Liver (tissue), 9 donors: ENCODE results near the gene TMTC2. TPM values are rescaled to one million over a fixed set of nuclear protein-coding genes. Genes with fewer than 3 reads are reported as not detected.

ENCODE experiments used
- DNase-seq: peaks from one replicate; pipeline ENCODE4 v3.0.0-alpha.2; 2017; ENCODE audit warnings: low spot score
- H3K27ac ChIP-seq, 2 donors: one replicate each; pipeline ENCODE4 v1.7.0; 2013; ENCODE audit warnings: inconsistent platforms in 2 of 2, low read length in 2 of 2, control low read depth in 1 of 2, low read depth in 1 of 2, mild to moderate bottlenecking in 1 of 2
- H3K27me3 ChIP-seq, 4 donors: one replicate each; pipeline versions ENCODE4 v1.6.1 to v1.7.0; 2013; ENCODE audit warnings: low read length in 3 of 4, inconsistent platforms in 1 of 4, mild to moderate bottlenecking in 1 of 4, moderate library complexity in 1 of 4; ENCODE audit not compliant: control insufficient read depth in 4 of 4, insufficient read depth in 4 of 4
- H3K36me3 ChIP-seq, 4 donors: one replicate each; pipeline versions ENCODE4 v1.6.1 to v1.7.0; 2013; ENCODE audit warnings: low read length in 3 of 4, mild to moderate bottlenecking in 3 of 4, low read depth in 1 of 4, moderate library complexity in 1 of 4; ENCODE audit not compliant: control insufficient read depth in 4 of 4, insufficient read depth in 3 of 4
- H3K4me1 ChIP-seq, 4 donors: one replicate each; pipeline versions ENCODE4 v1.6.1 to v1.7.0; 2013; ENCODE audit warnings: low read length in 3 of 4, mild to moderate bottlenecking in 3 of 4, moderate library complexity in 1 of 4; ENCODE audit not compliant: control insufficient read depth in 4 of 4, insufficient read depth in 4 of 4
- H3K4me3 ChIP-seq, 3 donors: one replicate each; pipeline versions ENCODE4 v1.6.1 to v1.7.0; 2013; ENCODE audit warnings: low read length in 3 of 3, control low read depth in 1 of 3, low read depth in 1 of 3, mild to moderate bottlenecking in 1 of 3
- H3K9ac ChIP-seq, 2 donors: one replicate each; pipeline ENCODE4 v1.7.0; 2013; ENCODE audit warnings: low read length in 2 of 2, mild to moderate bottlenecking in 2 of 2, moderate library complexity in 2 of 2, control low read depth in 1 of 2, low read depth in 1 of 2
- H3K9me3 ChIP-seq, 4 donors: one replicate each; pipeline versions ENCODE4 v1.6.1 to v1.7.0; 2013; ENCODE audit warnings: low read length in 3 of 4; ENCODE audit not compliant: control insufficient read depth in 4 of 4
- EGR1 ChIP-seq, 2 donors: IDR thresholded peaks; 2 replicates each; pipeline ENCODE4 v1.6.1; 2016 to 2018; ENCODE audit warnings: antibody characterized with exemption in 2 of 2, low read depth in 2 of 2
- FOXA1 ChIP-seq: IDR thresholded peaks from 2 replicates; pipeline ENCODE4 v1.6.1; 2016; ENCODE audit warnings: antibody characterized with exemption
- FOXA2 ChIP-seq: IDR thresholded peaks from 2 replicates; pipeline ENCODE4 v1.6.1; 2016; ENCODE audit warnings: antibody characterized with exemption
- GABPA ChIP-seq, 2 donors: IDR thresholded peaks in 1 of 2; conservative IDR thresholded peaks in 1 of 2; 2 replicates each; pipeline ENCODE4 v1.6.1; 2016; ENCODE audit warnings: antibody characterized with exemption in 2 of 2, mild to moderate bottlenecking in 1 of 2, moderate library complexity in 1 of 2
- HNF4G ChIP-seq: IDR thresholded peaks from 2 replicates; pipeline ENCODE4 v1.6.1; 2016; ENCODE audit warnings: antibody characterized with exemption
- JUND ChIP-seq, 2 donors: IDR thresholded peaks; 2 replicates each; pipeline ENCODE4 v1.6.1; 2016; ENCODE audit warnings: antibody characterized with exemption in 2 of 2
- NR2F2 ChIP-seq: IDR thresholded peaks from 2 replicates; pipeline ENCODE4 v1.6.1; 2016; ENCODE audit warnings: antibody characterized with exemption
- RAD21 ChIP-seq, 2 donors: IDR thresholded peaks; 2 replicates each; pipeline ENCODE4 v1.6.1; 2016; ENCODE audit warnings: antibody characterized with exemption in 2 of 2, mild to moderate bottlenecking in 2 of 2
- RXRA ChIP-seq, 2 donors: IDR thresholded peaks; 2 replicates each; pipeline ENCODE4 v1.6.1; 2017 to 2018; ENCODE audit warnings: antibody characterized with exemption in 2 of 2, mild to moderate bottlenecking in 1 of 2
- SP1 ChIP-seq: IDR thresholded peaks from 2 replicates; pipeline ENCODE4 v1.6.1; 2018; ENCODE audit warnings: antibody characterized with exemption, mild to moderate bottlenecking
- TAF1 ChIP-seq: conservative IDR thresholded peaks from 2 replicates; pipeline ENCODE4 v1.6.1; 2016; ENCODE audit warnings: antibody characterized with exemption, mild to moderate bottlenecking
- YY1 ChIP-seq: IDR thresholded peaks from 2 replicates; pipeline ENCODE4 v1.6.1; 2016; ENCODE audit warnings: antibody characterized with exemption, mild to moderate bottlenecking
- WGBS: extraction: QIAGEN DNeasy Blood & Tissue Kit; methylation state at CpG from one replicate; pipeline ENCODE4 v1.1.7; 2013; 5-methylcytosine and 5-hydroxymethylcytosine counted together
- polyA plus RNA-seq, 2 donors: library from polyadenylated mRNA; stranded (reverse) in 1 of 2; unstranded in 1 of 2; fragments of 200-250 nt in 1 of 2; fragments of >200 nt in 1 of 2; fragmentation: Nextera tagmentation in 1 of 2; extraction: Ambion mirVana in 1 of 2; gene quantifications; one replicate each; pipeline versions ENCODE4 v1.2.1 to v1.2.3, GENCODE V29; 2013 to 2015
- total RNA-seq, 2 donors: library from RNA; depleted of rRNA; stranded (reverse); fragments of >200 nt; gene quantifications; one replicate each; pipeline ENCODE4 v1.2.3, GENCODE V29; 2014
- TF ChIP-seq, protein P1 (sequence below): IDR thresholded peaks from 2 replicates; pipeline ENCODE4 v1.6.1; 2016; ENCODE audit warnings: antibody characterized with exemption, mild to moderate bottlenecking
- TF ChIP-seq, protein P2 (sequence below): IDR thresholded peaks from 2 replicates; pipeline ENCODE4 v1.6.1; 2016; ENCODE audit warnings: antibody characterized with exemption
- TF ChIP-seq, protein P3 (sequence below): IDR thresholded peaks from 2 replicates; pipeline ENCODE4 v1.6.1; 2016; ENCODE audit warnings: antibody characterized with exemption
- TF ChIP-seq, protein P4 (sequence below): IDR thresholded peaks from 2 replicates; pipeline ENCODE4 v1.6.1; 2016; ENCODE audit warnings: antibody characterized with exemption
- donor health status: healthy.
- donor health status: healthy.
- donor health status: healthy.
- donor health status: healthy.
- donor health status: healthy.

Gene TMTC2
- total and polyA plus RNA-seq, 4 donors = 0.36 to 3.0 (median 0.61) TPM

DNA sequence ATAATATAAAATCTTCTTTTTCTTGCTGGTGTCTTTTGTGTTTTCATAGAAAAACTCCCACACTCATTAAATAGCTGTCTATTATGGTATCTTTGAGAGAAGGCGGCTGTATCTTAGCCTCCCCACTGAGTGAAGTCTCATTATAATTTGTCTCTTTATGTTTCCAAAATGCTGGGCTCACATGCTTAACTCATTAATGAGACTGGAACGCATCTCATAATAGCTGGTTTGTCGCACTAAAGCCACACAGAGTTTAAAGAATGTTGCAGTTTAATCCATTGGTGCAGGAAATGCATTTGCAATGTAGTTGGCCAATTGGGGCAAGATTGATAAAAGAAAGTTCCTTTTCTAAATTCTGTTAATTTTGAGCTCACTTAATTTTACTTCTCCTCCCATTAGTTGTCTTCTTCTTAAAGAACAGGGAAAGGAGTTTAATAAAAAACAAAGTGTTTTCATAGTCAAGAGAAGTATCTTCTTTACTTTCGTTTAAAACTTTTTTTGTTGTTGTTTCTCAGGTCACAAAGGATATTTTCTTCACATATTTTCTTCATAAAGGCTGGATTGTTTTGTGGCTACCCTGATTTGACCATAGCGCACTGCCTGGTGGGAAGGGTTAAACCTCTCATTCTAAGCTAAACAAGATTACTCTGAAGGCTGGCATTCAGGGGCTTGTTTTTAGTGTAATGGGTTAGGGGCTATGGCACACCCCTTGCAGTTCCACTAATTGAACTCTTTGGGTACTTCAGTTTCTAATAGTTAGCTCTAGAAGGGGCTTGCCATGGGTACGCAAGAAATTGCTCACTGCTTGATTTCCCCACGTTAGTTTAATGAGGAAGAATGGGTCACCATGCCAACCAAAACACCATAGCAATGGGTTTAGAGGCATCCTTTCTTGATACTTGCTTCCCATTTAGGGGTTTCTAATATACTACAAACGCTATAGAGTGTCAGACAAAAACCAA lies 197.0 kb downstream of the TMTC2 start (continued):
- TF ChIP-seq, protein P1, sequence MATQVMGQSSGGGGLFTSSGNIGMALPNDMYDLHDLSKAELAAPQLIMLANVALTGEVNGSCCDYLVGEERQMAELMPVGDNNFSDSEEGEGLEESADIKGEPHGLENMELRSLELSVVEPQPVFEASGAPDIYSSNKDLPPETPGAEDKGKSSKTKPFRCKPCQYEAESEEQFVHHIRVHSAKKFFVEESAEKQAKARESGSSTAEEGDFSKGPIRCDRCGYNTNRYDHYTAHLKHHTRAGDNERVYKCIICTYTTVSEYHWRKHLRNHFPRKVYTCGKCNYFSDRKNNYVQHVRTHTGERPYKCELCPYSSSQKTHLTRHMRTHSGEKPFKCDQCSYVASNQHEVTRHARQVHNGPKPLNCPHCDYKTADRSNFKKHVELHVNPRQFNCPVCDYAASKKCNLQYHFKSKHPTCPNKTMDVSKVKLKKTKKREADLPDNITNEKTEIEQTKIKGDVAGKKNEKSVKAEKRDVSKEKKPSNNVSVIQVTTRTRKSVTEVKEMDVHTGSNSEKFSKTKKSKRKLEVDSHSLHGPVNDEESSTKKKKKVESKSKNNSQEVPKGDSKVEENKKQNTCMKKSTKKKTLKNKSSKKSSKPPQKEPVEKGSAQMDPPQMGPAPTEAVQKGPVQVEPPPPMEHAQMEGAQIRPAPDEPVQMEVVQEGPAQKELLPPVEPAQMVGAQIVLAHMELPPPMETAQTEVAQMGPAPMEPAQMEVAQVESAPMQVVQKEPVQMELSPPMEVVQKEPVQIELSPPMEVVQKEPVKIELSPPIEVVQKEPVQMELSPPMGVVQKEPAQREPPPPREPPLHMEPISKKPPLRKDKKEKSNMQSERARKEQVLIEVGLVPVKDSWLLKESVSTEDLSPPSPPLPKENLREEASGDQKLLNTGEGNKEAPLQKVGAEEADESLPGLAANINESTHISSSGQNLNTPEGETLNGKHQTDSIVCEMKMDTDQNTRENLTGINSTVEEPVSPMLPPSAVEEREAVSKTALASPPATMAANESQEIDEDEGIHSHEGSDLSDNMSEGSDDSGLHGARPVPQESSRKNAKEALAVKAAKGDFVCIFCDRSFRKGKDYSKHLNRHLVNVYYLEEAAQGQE = no peak
- TF ChIP-seq, protein P2, sequence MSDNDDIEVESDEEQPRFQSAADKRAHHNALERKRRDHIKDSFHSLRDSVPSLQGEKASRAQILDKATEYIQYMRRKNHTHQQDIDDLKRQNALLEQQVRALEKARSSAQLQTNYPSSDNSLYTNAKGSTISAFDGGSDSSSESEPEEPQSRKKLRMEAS = no peak
- no peak for TF ChIP-seq YY1
- no peak for TF ChIP-seq EGR1 (IDR thresholded peaks at IDR 0.05; ENCODE audit: low read depth in 2 of 2)
- TF ChIP-seq FOXA1 = no peak

DNA sequence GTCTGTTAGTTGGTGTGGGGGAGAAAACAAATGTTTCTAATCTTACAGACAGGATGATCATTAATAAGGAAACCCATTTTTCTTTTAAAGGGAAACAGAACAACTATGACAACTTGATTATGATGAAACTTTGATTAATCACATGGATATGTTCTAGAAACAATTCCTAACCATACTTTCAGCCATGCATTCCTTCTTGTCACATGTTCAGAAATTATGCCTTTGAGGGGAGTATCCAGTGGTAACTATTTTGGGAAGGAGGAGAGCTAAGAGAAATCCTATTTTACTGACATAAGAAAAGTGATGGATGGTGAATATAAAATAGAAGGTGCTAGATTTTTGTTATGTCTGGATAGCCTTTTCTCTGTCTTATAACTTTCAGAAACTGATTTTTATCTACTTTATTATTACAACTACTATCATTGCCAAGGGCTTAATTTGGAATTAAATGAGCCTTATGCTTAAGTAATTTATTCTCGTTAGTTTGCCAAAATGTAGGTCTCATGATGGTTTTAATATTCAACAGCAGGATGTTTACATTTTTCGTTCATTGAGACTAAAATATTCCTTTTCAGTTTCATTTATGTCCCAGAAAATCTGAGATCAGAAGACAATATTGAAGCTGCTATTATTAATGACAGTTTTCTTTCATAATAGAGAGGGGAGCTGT lies 200.1 kb downstream of the TMTC2 start:
- no peaks in the 10 kb centered on the region for H3K27me3 ChIP-seq
- H3K9me3 ChIP-seq = no peaks in the 10 kb centered on the region
- WGBS = 80% methylated on average over 2 of the region's 2 CpGs
- TF ChIP-seq RAD21 (IDR thresholded peaks at IDR 0.05) = no peak
- TF ChIP-seq, protein P3, sequence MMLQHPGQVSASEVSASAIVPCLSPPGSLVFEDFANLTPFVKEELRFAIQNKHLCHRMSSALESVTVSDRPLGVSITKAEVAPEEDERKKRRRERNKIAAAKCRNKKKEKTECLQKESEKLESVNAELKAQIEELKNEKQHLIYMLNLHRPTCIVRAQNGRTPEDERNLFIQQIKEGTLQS = no peak
- TF ChIP-seq SP1 = no peak
- TF ChIP-seq FOXA2 = no peak
- no peak for TF ChIP-seq HNF4G
- no peak for TF ChIP-seq TAF1
- no peak for TF ChIP-seq GABPA (IDR thresholded peaks at IDR 0.05 in 1 of 2, conservative IDR thresholded peaks at IDR 0.05 in 1 of 2)
- no peak for TF ChIP-seq FOXA1
- H3K4me3 ChIP-seq = no peak overlapping the region
- no peak for DNase-seq
- H3K9ac ChIP-seq = no peak overlapping the region
- H3K27ac ChIP-seq = no peak overlapping the region
- H3K36me3 ChIP-seq = no peaks in the 10 kb centered on the region
- H3K4me1 ChIP-seq = no peaks in the 10 kb centered on the region

DNA sequence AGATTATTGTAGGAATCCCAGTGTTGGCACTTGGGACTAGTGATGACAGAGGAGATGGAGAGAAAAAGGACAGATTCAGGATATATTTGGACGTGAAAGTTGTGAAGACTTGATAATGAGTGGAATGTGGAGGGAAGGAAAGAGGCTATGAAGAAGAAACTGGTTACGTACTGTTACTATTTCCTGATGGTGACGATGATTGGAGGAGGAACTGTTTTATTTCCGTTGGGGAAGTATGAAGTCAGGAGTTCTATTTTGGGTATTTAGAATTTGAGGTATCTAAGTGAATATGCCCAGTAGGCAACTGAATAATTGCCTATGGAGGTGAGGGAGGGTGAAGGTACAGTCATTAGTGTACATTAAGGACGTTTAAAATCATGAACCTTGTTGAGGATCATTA lies 207.2 kb downstream of the TMTC2 start:
- no peak for DNase-seq
- Histone ChIP-seq H3K9me3 (no peaks in the 10 kb centered on the region), H3K27me3 (no peaks in the 10 kb centered on the region), H3K9ac (no peak overlapping the region), H3K36me3 (no peaks in the 10 kb centered on the region), H3K4me1 (no peaks in the 10 kb centered on the region), H3K4me3 (no peak overlapping the region), H3K27ac (no peak overlapping the region)
- 62% methylated on average over 5 of the region's 5 CpGs for WGBS
- no peak for TF ChIP-seq RXRA (IDR thresholded peaks at IDR 0.05)
- TF ChIP-seq, protein P4, sequence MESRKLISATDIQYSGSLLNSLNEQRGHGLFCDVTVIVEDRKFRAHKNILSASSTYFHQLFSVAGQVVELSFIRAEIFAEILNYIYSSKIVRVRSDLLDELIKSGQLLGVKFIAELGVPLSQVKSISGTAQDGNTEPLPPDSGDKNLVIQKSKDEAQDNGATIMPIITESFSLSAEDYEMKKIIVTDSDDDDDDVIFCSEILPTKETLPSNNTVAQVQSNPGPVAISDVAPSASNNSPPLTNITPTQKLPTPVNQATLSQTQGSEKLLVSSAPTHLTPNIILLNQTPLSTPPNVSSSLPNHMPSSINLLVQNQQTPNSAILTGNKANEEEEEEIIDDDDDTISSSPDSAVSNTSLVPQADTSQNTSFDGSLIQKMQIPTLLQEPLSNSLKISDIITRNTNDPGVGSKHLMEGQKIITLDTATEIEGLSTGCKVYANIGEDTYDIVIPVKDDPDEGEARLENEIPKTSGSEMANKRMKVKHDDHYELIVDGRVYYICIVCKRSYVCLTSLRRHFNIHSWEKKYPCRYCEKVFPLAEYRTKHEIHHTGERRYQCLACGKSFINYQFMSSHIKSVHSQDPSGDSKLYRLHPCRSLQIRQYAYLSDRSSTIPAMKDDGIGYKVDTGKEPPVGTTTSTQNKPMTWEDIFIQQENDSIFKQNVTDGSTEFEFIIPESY = no peak
- TF ChIP-seq JUND (IDR thresholded peaks at IDR 0.05) = no peak
- no peak for TF ChIP-seq NR2F2
- no peak for TF ChIP-seq HNF4G
- no peak for TF ChIP-seq EGR1 (IDR thresholded peaks at IDR 0.05; ENCODE audit: low read depth in 2 of 2)
- no peak for TF ChIP-seq RAD21 (IDR thresholded peaks at IDR 0.05)
